GM19025 (cell line): Measurements from ENCODE around the gene YWHAG.
"Not testable (repeated sequence)": the region's sequence is repeated elsewhere in the genome, so short reads cannot be mapped to it uniquely, and the experiment has no call there.

Experiments
- ATAC-seq: cut with Tn5 transposase; IDR thresholded peaks from one replicate; pipeline ENCODE4 v1.9.1; 2021; ENCODE audit warnings: mild to moderate bottlenecking, low read depth, moderate library complexity; ENCODE audit not compliant: unreplicated experiment

Gene YWHAG

GRCh38 chr7:76351372-76351771 lies 7.4 kb downstream of the YWHAG start:
- ATAC-seq: no peak

DNA sequence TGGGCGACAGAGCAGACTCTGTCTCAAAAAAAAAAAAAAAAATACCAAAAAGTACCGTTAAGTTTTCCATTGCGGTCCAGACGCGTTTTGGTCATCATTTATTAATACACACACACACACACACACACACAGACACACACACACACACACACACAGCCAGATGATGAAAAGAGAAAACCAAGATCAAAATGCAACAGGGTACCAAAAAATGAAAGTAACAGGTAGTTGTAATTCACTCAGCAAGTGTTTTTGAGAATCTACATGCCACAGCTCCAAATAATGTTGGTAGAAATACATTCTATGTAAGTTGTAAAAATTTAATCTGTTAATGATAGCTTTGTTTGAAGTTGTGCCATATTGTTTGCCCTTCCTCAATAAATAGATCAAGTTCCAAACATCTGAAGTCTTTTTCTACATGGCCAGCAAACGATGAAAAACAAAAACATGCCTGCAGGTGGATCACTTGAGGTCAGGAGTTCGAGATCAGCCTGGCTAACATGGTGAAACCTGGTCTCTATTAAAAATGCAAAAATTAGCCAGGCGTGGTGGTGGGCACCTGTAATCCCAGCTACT lies 9.4 kb downstream of the YWHAG start:
- no peak for ATAC-seq

- ATAC-seq: no peak
Measured at GRCh38 chr7:76347710-76348109, 11.1 kb downstream of the YWHAG start.

GRCh38 chr7:76346778-76347177 lies 12.0 kb downstream of the YWHAG start:
- no peak for ATAC-seq

GRCh38 chr7:76346097-76346496 lies 12.7 kb downstream of the YWHAG start:
- ATAC-seq: no peak

- no peak for ATAC-seq
Measured at GRCh38 chr7:76343931-76344321, 14.9 kb downstream of the YWHAG start.

- no peak for ATAC-seq
Measured at GRCh38 chr7:76343294-76343930, 15.4 kb downstream of the YWHAG start.

- ATAC-seq: no peak
Measured at GRCh38 chr7:76342222-76342621, 16.6 kb downstream of the YWHAG start.

DNA sequence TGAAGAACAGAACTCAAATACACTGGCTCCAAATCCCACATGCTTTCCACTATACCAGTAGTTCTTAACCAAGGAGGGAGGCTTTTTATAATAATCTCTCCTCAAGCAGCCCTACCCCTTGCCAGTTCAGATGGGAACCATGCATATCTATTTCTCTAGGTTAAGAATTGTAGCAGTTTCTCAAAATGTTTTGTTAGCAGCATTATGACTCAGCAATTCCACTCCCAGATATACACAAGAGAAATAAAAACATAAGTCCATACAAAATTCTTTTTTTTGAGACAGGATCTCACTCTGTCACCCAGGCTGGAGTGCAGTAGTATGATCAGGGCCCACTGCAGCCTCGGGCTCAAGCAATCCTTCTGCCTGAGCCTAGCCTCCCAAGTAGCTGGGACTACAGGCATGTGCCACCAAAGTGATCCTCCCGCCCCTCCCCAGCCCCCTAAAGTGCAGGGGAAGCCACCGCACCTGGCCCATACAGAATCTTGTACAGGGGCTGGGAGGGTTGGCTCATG lies 18.1 kb downstream of the YWHAG start:
- no peak for ATAC-seq

GRCh38 chr7:76338298-76339084 lies 20.3 kb downstream of the YWHAG start:
- no peak for ATAC-seq

- ATAC-seq: no peak
Measured at GRCh38 chr7:76337147-76337546, 21.6 kb downstream of the YWHAG start.

- no peak for ATAC-seq
Measured at GRCh38 chr7:76336094-76336493, 22.7 kb downstream of the YWHAG start.

- not testable (repeated sequence) for ATAC-seq
Measured at GRCh38 chr7:76335417-76335816, 23.4 kb downstream of the YWHAG start.

GRCh38 chr7:76334320-76334967 lies 24.3 kb downstream of the YWHAG start:
- no peak for ATAC-seq

- ATAC-seq: no peak
Measured at GRCh38 chr7:76333511-76334101, 25.2 kb downstream of the YWHAG start.

DNA sequence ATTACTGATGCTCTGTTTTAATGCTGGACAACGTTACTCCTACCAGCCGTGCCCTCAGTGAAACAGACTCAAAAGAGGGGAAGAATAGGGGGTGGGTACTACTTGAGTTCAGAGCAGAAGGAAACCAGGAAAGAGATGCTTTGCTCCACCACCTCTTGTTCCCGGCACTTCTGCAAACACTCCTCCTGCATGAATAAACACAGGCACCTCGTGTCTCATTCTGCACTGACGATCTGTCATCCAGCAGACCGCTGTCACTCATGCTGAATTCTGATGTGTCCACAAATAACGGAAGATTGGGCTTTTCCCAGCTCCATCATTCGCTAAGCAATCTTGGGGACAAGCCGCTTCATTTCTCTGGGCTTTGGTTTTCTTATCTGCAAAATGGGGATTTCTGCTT lies 26.7 kb downstream of the YWHAG start:
- no peak for ATAC-seq

DNA sequence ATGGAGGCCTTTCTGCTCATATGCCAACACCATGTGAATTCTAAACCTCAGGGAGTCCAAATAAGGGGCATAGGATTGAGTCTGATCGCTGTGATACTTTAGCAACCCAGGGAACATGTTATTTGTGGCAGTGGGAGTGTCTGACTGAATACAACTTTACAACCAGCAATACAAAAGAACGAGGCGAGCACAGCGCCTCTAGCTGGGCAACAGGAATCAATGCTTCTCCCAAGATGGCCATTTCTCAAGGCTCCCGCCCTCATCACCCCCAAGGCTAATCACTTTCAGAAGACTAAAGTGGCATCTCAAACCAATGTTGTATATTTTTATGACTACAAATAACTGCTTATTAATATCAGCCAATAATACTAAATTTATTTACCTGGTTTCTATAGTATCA lies 28.1 kb downstream of the YWHAG start:
- ATAC-seq: no peak

DNA sequence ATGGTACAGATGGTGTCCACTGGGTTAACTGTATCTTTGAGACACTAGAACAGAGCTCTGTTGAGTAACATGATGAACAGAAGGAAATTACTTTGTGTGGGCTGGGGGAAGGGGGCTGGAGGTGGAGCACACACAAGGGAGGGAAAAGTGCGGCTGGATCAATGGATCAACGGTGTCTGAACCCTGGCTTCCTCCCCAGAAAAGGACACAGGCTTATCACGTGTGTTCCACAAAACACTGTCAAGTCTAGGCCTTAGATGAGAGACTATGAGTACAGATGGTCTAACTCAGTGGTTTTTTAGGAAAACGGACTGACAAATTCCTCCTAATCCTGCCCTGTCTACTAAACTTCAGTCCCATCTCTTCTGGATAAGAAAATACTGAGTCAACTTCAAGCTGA lies 28.5 kb downstream of the YWHAG start:
- no peak for ATAC-seq

GRCh38 chr7:76329479-76329878 lies 29.3 kb downstream of the YWHAG start:
- no peak for ATAC-seq

DNA sequence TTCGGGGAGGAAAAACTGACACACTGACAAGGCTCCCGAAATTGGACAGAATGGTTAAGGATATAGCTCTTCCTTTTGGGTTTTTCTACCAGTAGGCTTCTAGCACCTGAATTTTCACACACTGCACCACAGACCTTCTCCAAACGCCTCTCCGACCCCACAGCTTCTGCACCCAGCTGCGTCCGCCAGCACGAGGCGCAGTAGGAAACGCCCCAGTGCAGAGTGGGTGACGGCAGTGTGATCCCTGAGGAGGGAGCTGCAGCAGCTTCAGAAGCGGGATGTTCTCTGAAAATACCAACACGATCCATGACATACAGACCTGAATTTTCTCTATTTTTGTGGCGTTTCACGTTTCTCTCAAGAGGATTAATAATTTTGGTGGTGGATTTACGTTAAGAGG lies 30.4 kb downstream of the YWHAG start:
- no peak for ATAC-seq

DNA sequence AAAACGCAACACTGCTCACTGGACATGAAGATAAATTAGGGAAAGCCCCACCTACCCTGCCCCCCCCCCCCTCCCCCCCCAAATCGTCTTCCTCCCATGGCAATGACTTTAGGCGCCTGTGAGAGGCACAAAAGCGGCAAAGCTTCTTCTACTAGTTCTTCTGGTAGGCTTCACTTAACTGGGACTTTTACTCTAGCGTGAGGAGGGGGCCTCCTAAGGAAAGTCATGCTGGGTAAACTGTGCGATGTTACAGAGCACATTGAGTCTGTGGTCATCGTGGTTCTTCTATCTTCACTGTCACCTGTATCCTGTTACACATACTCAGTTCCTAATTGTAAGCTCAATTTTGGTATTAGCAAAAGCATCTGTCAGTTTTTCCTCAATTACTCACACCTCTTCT lies 31.2 kb downstream of the YWHAG start:
- no peak for ATAC-seq
